ENCODE measurements around the gene STK11.
A peak's percentile ranks its signal among the peaks of the same experiment; 100 is the strongest.
"Not testable (repeated sequence)": the region's sequence is repeated elsewhere in the genome, so short reads cannot be mapped to it uniquely, and the experiment has no call there.

DNA sequence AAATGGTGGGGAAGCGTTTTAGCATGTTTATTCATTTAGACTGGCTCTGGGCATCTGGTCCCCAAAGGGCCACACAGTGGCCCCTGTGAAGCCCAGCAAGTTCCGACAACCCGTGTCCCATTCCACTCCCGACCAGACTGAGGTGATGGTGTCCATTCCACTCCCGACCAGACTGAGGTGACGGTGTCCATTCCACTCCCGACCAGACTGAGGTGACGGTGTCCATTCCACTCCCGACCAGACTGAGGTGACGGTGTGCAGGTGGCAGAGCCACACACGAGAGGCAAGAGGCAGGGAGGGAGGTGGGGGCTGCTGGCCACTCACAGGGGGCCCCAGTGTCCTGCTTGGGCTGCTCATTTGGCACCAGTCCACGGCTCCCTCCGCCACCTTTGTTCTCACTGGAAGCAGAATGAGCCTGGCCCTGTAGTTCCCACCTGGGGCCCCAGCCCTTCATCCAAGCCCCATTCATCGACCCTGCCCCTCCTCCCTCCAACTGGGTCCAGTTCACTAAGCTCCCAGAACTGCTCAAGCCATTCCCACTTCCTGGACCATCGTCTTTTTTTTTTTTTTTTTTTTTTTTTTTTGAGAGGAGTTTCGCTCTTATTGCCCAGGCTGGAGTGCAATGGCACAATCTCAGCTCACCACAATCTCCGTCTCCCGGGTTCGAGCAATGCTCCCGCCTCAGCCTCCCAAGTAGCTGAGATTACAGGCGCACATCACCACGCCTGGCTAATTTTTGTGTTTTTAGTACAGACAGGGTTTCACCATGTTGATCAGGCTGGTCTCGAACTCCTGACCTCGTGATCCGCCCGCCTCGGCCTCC, 40.9 kb downstream of the STK11 start:
- TF ChIP-seq, protein P1, sequence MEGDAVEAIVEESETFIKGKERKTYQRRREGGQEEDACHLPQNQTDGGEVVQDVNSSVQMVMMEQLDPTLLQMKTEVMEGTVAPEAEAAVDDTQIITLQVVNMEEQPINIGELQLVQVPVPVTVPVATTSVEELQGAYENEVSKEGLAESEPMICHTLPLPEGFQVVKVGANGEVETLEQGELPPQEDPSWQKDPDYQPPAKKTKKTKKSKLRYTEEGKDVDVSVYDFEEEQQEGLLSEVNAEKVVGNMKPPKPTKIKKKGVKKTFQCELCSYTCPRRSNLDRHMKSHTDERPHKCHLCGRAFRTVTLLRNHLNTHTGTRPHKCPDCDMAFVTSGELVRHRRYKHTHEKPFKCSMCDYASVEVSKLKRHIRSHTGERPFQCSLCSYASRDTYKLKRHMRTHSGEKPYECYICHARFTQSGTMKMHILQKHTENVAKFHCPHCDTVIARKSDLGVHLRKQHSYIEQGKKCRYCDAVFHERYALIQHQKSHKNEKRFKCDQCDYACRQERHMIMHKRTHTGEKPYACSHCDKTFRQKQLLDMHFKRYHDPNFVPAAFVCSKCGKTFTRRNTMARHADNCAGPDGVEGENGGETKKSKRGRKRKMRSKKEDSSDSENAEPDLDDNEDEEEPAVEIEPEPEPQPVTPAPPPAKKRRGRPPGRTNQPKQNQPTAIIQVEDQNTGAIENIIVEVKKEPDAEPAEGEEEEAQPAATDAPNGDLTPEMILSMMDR (IDR thresholded peaks at IDR 0.05), result peak in 1 of 6 experiments; percentile 2
- not testable (repeated sequence) for TF ChIP-seq POLR2A (IDR thresholded peaks at IDR 0.05)
